ENCODE data around the gene TMEM161A. TPM values are rescaled to one million over a fixed set of nuclear protein-coding genes. Genes with fewer than 3 reads are reported as not detected.

TMEM161A gene
- total and polyA plus RNA-seq, 2 of the 13 experiments (the other 11 are each of a cell fraction or from before 2014, with no cell fraction given): 25.9 to 31.4 TPM

- peak; percentile 87 for TF ChIP-seq TOPORS (CRISPR knock-in tag; IDR thresholded peaks at IDR 0.05)
- TF ChIP-seq ZEB1 (IDR thresholded peaks at IDR 0.05; ENCODE audit: insufficient replicate concordance, low read depth): peak; percentile 99
- peak; percentile 50; the same call in 1 of the 2 replicates for TF ChIP-seq SP5 (CRISPR knock-in tag; IDR thresholded peaks at IDR 0.05; ENCODE audit: borderline replicate concordance, low read depth)
- TF ChIP-seq ZNF24 (IDR thresholded peaks at IDR 0.05): no peak
- peak; percentile 39; the same call in 1 of the 2 replicates for TF ChIP-seq ZNF280B (CRISPR knock-in tag; IDR thresholded peaks at IDR 0.05; ENCODE audit: borderline replicate concordance)
- 0 out of 2 replicates have a peak, but pooled peaks have one; percentile 51 for TF ChIP-seq ZNF616 (CRISPR knock-in tag; IDR thresholded peaks at IDR 0.05; ENCODE audit: low read depth)
- TF ChIP-seq PLRG1 (conservative IDR thresholded peaks at IDR 0.05): no peak
- peak; percentile 93 for TF ChIP-seq ZNF605 (CRISPR knock-in tag; IDR thresholded peaks at IDR 0.05)
- no peak for TF ChIP-seq LBX2 (CRISPR knock-in tag; IDR thresholded peaks at IDR 0.05; ENCODE audit: borderline replicate concordance)
- peak; percentile 95 for TF ChIP-seq ZNF263 (CRISPR knock-in tag; IDR thresholded peaks at IDR 0.05)
- peak; percentile 86 for TF ChIP-seq FOXC1 (CRISPR knock-in tag; IDR thresholded peaks at IDR 0.05; ENCODE audit: borderline replicate concordance)
- peak; percentile 57; the same call in 1 of the 2 replicates for TF ChIP-seq ZNF274 (CRISPR knock-in tag; IDR thresholded peaks at IDR 0.05)
- TF ChIP-seq IRF2 (CRISPR knock-in tag; IDR thresholded peaks at IDR 0.05): peak; percentile 89
- TF ChIP-seq ZNF704 (CRISPR knock-in tag; IDR thresholded peaks at IDR 0.05; ENCODE audit: borderline replicate concordance): 0 out of 2 replicates have a peak, but pooled peaks have one; percentile 27
- TF ChIP-seq DNMT1 (CRISPR knock-in tag; IDR thresholded peaks at IDR 0.05): 0 out of 2 replicates have a peak, but pooled peaks have one; percentile 86
- TF ChIP-seq NR2F6 (IDR thresholded peaks at IDR 0.05): peak; percentile 97
- TF ChIP-seq NR2F6 (CRISPR knock-in tag; IDR thresholded peaks at IDR 0.05): peak; percentile 99
- TF ChIP-seq AFF4 (CRISPR knock-in tag; IDR thresholded peaks at IDR 0.05): peak; percentile 77; the same call in 1 of the 2 replicates
- TF ChIP-seq HIC2 (CRISPR knock-in tag; IDR thresholded peaks at IDR 0.05; ENCODE audit: low read depth): peak; percentile 54
Measured at GRCh38 chr19:19096641-19097627, 41.3 kb downstream of the TMEM161A start (continued).
